Endothelial cell of umbilical vein (primary cell): Measurements from ENCODE around the gene SLC22A7. TPM values are rescaled to one million over a fixed set of nuclear protein-coding genes. Genes with fewer than 3 reads are reported as not detected.

Experiments
- BruUV-seq: library from RNA; stranded (reverse); fragments of 400-500 nt; replicated peaks from 2 replicates; lab custom pipeline; 2021; lab: Mats Ljungman, UMichigan
- CTCF ChIA-PET: fragments of 300-600, 350-600 bp; sonication (Branson Sonifier 250); formaldehyde crosslinking; loops from one replicate; lab custom pipeline; 2021; ENCODE audit warnings: antibody characterized with exemption, inconsistent platforms; lab: Charles Lee
- POLR2A ChIA-PET: fragments of 300-600, 350-600 bp; sonication (Branson Sonifier 250); formaldehyde crosslinking; loops from one replicate; lab custom pipeline; 2021; ENCODE audit warnings: antibody characterized with exemption, inconsistent platforms; lab: Charles Lee
- DNase-seq: peaks from one replicate; pipeline ENCODE4 v3.0.0-alpha.2; 2011; ENCODE audit warnings: low read depth, low spot score
- FAIRE-seq: peaks from 2 replicates; lab custom pipeline; 2011; peaks lifted over from hg19 to GRCh38; lab: Jason Lieb, UNC
- H2AFZ ChIP-seq: 2 replicates; pipeline ENCODE4 v1.6.0; 2012; ENCODE audit warnings: low read depth, low read length, control low read depth, inconsistent platforms
- H3K27ac ChIP-seq: 2 replicates; pipeline ENCODE4 v1.5.1; 2011; ENCODE audit warnings: low read depth, mild to moderate bottlenecking, control low read depth, low read length, moderate library complexity; ENCODE audit not compliant: insufficient read depth
- H3K27me3 ChIP-seq, 2 experiments: 2 replicates each; pipeline versions ENCODE4 v1.6.0 to v1.6.1; 2011; ENCODE audit warnings: low read length in 2 of 2, mixed read lengths in 1 of 2; ENCODE audit not compliant: control insufficient read depth in 2 of 2, insufficient read depth in 2 of 2
- H3K36me3 ChIP-seq, 2 experiments: 2 replicates in 1 of 2; 3 replicates in 1 of 2; pipeline ENCODE4 v1.5.1; 2011; ENCODE audit warnings: low read length in 2 of 2, mild to moderate bottlenecking in 1 of 2, moderate library complexity in 1 of 2; ENCODE audit not compliant: control insufficient read depth in 2 of 2, insufficient read depth in 2 of 2; ENCODE audit errors: extremely low read depth in 1 of 2
- H3K4me1 ChIP-seq: 3 replicates; pipeline ENCODE4 v1.5.1; 2011; ENCODE audit warnings: mild to moderate bottlenecking, low read length; ENCODE audit not compliant: control insufficient read depth, insufficient read depth; ENCODE audit errors: extremely low read depth
- H3K4me2 ChIP-seq: 2 replicates; pipeline ENCODE4 v1.6.1; 2011; ENCODE audit warnings: low read length, control low read depth, mixed read lengths; ENCODE audit not compliant: insufficient read depth
- H3K4me3 ChIP-seq, 3 experiments: fragments of 200-600 bp in 1 of 3; sonication (generic), shearing (Covaris generic) in 1 of 3; replicated peaks in 1 of 3; 2 replicates each; pipeline ENCODE4 v1.5.1; 2011 to 2016; ENCODE audit warnings: control low read depth in 3 of 3, low read length in 3 of 3, mild to moderate bottlenecking in 2 of 3, inconsistent platforms in 1 of 3, low read depth in 1 of 3, moderate library complexity in 1 of 3; ENCODE audit not compliant: insufficient read depth in 1 of 3
- H3K79me2 ChIP-seq: 2 replicates; pipeline ENCODE4 v1.6.0; 2012; ENCODE audit warnings: low read length, inconsistent platforms; ENCODE audit not compliant: control insufficient read depth, insufficient read depth
- H3K9ac ChIP-seq: replicated peaks from 2 replicates; pipeline ENCODE3; 2011; ENCODE audit warnings: low read length, control low read depth; ENCODE audit not compliant: insufficient read depth; ENCODE audit errors: extremely low read depth
- H3K9me1 ChIP-seq: replicated peaks from 3 replicates; pipeline ENCODE4 v1.6.0; 2011; ENCODE audit warnings: mild to moderate bottlenecking, low read length; ENCODE audit not compliant: control insufficient read depth, insufficient read depth; ENCODE audit errors: extremely low read depth
- H3K9me3 ChIP-seq: replicated peaks from 2 replicates; pipeline ENCODE4 v1.5.1; 2012; ENCODE audit warnings: low read length, inconsistent platforms; ENCODE audit not compliant: control insufficient read depth, insufficient read depth
- H4K20me1 ChIP-seq: replicated peaks from 2 replicates; pipeline ENCODE3; 2011; ENCODE audit warnings: mild to moderate bottlenecking, low read length; ENCODE audit not compliant: control insufficient read depth, insufficient read depth; ENCODE audit errors: extremely low read depth
- EZH2 ChIP-seq: IDR thresholded peaks from 2 replicates; pipeline ENCODE4 v1.6.1; 2012; ENCODE audit warnings: borderline replicate concordance, low read depth, mild to moderate bottlenecking, moderate library complexity, low read length, inconsistent platforms; ENCODE audit not compliant: severe bottlenecking
- FOS ChIP-seq: IDR thresholded peaks from 2 replicates; pipeline ENCODE4 v1.6.1; 2011; ENCODE audit warnings: mild to moderate bottlenecking, low read length, moderate library complexity, borderline replicate concordance; ENCODE audit not compliant: insufficient read depth
- GATA2 ChIP-seq: IDR thresholded peaks from 2 replicates; pipeline ENCODE4 v1.7.0; 2011; ENCODE audit warnings: low read depth, mild to moderate bottlenecking, moderate library complexity, mixed read lengths, low read length; ENCODE audit not compliant: insufficient read length, insufficient read depth
- JUN ChIP-seq: IDR thresholded peaks from 2 replicates; pipeline ENCODE4 v1.6.1; 2011; ENCODE audit warnings: borderline replicate concordance, low read depth; ENCODE audit not compliant: insufficient read length, insufficient read depth
- MAX ChIP-seq: IDR thresholded peaks from 2 replicates; pipeline ENCODE4 v1.6.1; 2011; ENCODE audit not compliant: insufficient read depth, insufficient read length
- MYC ChIP-seq: IDR thresholded peaks from one replicate; pipeline ENCODE4 v1.6.1; 2011; ENCODE audit warnings: mild to moderate bottlenecking, low read depth, low read length
- POLR2A ChIP-seq: IDR thresholded peaks from 2 replicates; pipeline ENCODE4 v1.6.1; 2012; ENCODE audit warnings: low read depth, mild to moderate bottlenecking, control low read depth, low read length
- POLR2AphosphoS5 ChIP-seq: IDR thresholded peaks from 2 replicates; pipeline ENCODE4 v1.6.1; 2012; ENCODE audit warnings: low read depth, mild to moderate bottlenecking, control low read depth, low read length, moderate library complexity; ENCODE audit not compliant: insufficient read depth
- dilution Hi-C: fragments of 300-500 bp; cut with MboI; formaldehyde crosslinking; loops from one replicate; pipeline ENCODE4 v1.15.0; 2019; ENCODE audit warnings: low sequenced_read_pairs; ENCODE audit not compliant: extremely low pct_ligation_motif_present
- intact Hi-C: fragments of 100-400 bp; cut with micrococcal nuclease; formaldehyde crosslinking; loops from one replicate; pipeline ENCODE4 v1.10.0; 2022
- polyA plus RNA-seq, 4 experiments: library from polyadenylated mRNA; depleted of rRNA in 3 of 4; stranded (reverse) in 3 of 4; unstranded in 1 of 4; fragments of >200 nt; gene quantifications; 2 replicates each; pipeline versions ENCODE4 v1.2.1 to v1.2.3, GENCODE V29; 2011 to 2012; ENCODE audit warnings: missing spikeins in 1 of 4
- total RNA-seq: library from RNA; stranded (reverse); gene quantifications from 2 replicates; pipeline ENCODE4 v1.2.3, GENCODE V29; 2021

Gene SLC22A7
- total and polyA plus RNA-seq, 2 donors (not counting 3 experiments of a cell fraction or from before 2014, with no cell fraction given) = not detected

GRCh38 chr6:43286456-43286979, 11.5 kb upstream of the SLC22A7 start:
- Histone ChIP-seq H3K9me3 (no peaks in the 10 kb centered on the region), H2AFZ (no peak overlapping the region), H3K27me3 (peaks cover 5 to 14% of the 10 kb centered on the region in 2 experiments), H4K20me1 (no peaks in the 10 kb centered on the region), H3K4me2 (no peak overlapping the region), H3K4me3 (no peak overlapping the region), H3K4me1 (no peaks in the 10 kb centered on the region), H3K79me2 (no peaks in the 10 kb centered on the region), H3K36me3 (no peaks in the 10 kb centered on the region), H3K27ac (no peak overlapping the region), H3K9me1 (no peaks in the 10 kb centered on the region), H3K9ac (no peak overlapping the region)
- TF ChIP-seq MYC (no peak), FOS (no peak), JUN (no peak), POLR2A (no peak)
- ChIA-PET CTCF (interaction anchor here (1.2 kb wide), 1 partner anchor 57 kb away, joined by 3 read pairs; the partner anchor contains the start of gene DNPH1), POLR2A (no interaction called here)
- dilution Hi-C loops = no loop called here
- intact Hi-C loops = no loop called here
- no peak for FAIRE-seq
- BruUV-seq = no TSS peak
- no peak for DNase-seq

- dilution Hi-C loops = no loop called here
- Histone ChIP-seq H3K79me2 (no peaks in the 10 kb centered on the region), H4K20me1 (no peaks in the 10 kb centered on the region), H3K36me3 (no peaks in the 10 kb centered on the region), H3K9me1 (no peaks in the 10 kb centered on the region), H3K4me3 (no peak overlapping the region), H3K4me1 (no peaks in the 10 kb centered on the region), H3K27me3 (peaks cover 7 to 14% of the 10 kb centered on the region in 2 experiments), H3K27ac (no peak overlapping the region), H3K9me3 (no peaks in the 10 kb centered on the region), H2AFZ (no peak overlapping the region), H3K4me2 (no peak overlapping the region), H3K9ac (no peak overlapping the region)
- intact Hi-C loops = no loop called here
- BruUV-seq = no TSS peak
- FAIRE-seq = no peak
- ChIA-PET CTCF (interaction anchor here (1.2 to 1.4 kb wide), 2 partner anchors 10 to 58 kb away, joined by 3 to 4 read pairs; partner anchors contain the start of gene DNPH1), POLR2A (no interaction called here)
- DNase-seq = no peak
- TF ChIP-seq POLR2AphosphoS5 = no peak
- no peak for TF ChIP-seq GATA2
- no peak for TF ChIP-seq MAX
- TF ChIP-seq MYC = no peak
- TF ChIP-seq FOS = no peak
- TF ChIP-seq EZH2 = no peak
- TF ChIP-seq POLR2A = no peak
Observed at GRCh38 chr6:43286980-43287716, 10.9 kb upstream of the SLC22A7 start.
